C4-2B (cell line): ENCODE measurements around the gene GSK3B.

Experiments
- CTCF ChIP-seq: fragments of 450-650 bp; conservative IDR thresholded peaks from 2 replicates; pipeline ENCODE4 v1.5.1; 2017; ENCODE audit warnings: mild to moderate bottlenecking
- ZFX ChIP-seq: fragments of 450-650 bp; IDR thresholded peaks from 2 replicates; pipeline ENCODE4 v1.6.1; 2017

GRCh38 chr3:119871571-119871970, 222.7 kb downstream of the GSK3B start:
- no peak for TF ChIP-seq CTCF
- no peak for TF ChIP-seq ZFX
